ENCODE measurements around the gene ANXA8. TPM values are rescaled to one million over a fixed set of nuclear protein-coding genes. Genes with fewer than 3 reads are reported as not detected.
"Not testable (repeated sequence)": the region's sequence is repeated elsewhere in the genome, so short reads cannot be mapped to it uniquely, and the experiment has no call there.

Gene ANXA8
- total and polyA plus RNA-seq, 2 of the 13 experiments (the other 11 are each of a cell fraction or from before 2014, with no cell fraction given): not detected

DNA sequence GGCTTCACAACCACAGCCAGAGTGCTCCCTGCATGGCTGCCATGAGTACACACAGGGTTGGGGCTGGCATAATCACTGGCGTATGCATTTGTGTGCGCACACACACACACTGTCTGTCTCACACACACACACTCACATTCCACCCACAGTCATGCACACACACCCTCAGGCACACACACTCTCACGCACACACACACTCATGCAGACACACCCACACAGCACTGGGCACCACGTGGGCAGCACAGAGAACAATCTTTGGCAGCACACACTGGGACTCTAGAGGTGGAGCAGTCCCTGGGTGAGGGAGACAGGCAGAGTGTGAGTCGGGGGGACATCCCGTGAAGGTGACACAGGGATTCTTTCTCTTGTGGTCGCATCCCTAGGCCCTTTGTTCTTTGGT, 10.4 kb downstream of the ANXA8 start:
- DNase-seq (ENCODE audit: low spot score); H3K4me1 ChIP-seq (ENCODE audit: insufficient read depth, low read length); POLR2A ChIA-PET; in situ Hi-C loops (cut with HindIII; ENCODE audit: extremely low pct_ligation_motif_present, low pct_unique_long_range_greater_than_20kb); BruUV-seq (replicated peaks); CTCF ChIA-PET (ENCODE audit: low intra/inter-chr PET ratio, low total read pairs); H3K4me2 ChIP-seq (ENCODE audit: low read depth, low read length); H3K9me3 ChIP-seq (ENCODE audit: low read length); H2AFZ ChIP-seq (ENCODE audit: low read length); FAIRE-seq; H3K9ac ChIP-seq (ENCODE audit: insufficient read depth, low read depth, low read length); H3K4me3 ChIP-seq (replicated peaks in 1 of 3; ENCODE audit: insufficient read depth in 1 of 3, low read depth in 2 of 3, low read length in 3 of 3); H3K27me3 ChIP-seq (ENCODE audit: control insufficient read depth in 1 of 2, insufficient read depth in 2 of 2, low read length in 2 of 2); H3K79me2 ChIP-seq (ENCODE audit: insufficient read depth, low read length); ATAC-seq; H3K36me3 ChIP-seq (replicated peaks in 1 of 2; ENCODE audit: control insufficient read depth in 1 of 2, insufficient read depth in 2 of 2, low read length in 2 of 2); H4K20me1 ChIP-seq (ENCODE audit: insufficient read depth, low read length); intact Hi-C loops (cut with micrococcal nuclease; ENCODE audit: unreplicated experiment); H3K27ac ChIP-seq (ENCODE audit: extremely low read length, insufficient read depth, low read length): not testable (repeated sequence)
- no CpG with 5 or more reads among the region's 7 CpGs for WGBS (ENCODE audit: low lambda C conversion rate)

DNA sequence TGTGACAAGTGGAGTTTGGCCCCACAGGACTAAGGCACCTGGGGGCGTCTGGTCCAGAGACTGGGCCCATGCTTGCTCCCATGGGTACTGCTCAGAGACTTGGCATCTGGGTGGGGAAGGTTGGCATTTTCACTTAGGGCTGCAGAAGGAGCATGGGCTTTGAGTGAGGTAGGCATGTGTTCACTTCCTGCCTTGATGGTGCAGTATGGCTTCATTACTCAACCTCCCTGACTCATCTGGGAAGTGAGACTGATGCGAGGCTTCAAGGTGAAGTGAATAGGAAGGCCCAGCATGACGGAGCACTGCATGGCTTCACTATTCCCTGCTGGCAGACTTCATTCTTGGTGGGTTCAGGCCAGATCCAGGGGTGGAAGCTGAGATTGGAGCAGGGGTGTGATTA, 11.3 kb downstream of the ANXA8 start:
- WGBS (ENCODE audit: low lambda C conversion rate): no CpG with 5 or more reads among the region's 3 CpGs
- POLR2A ChIA-PET; H3K79me2 ChIP-seq (ENCODE audit: insufficient read depth, low read length); H3K27ac ChIP-seq (ENCODE audit: extremely low read length, insufficient read depth, low read length); H3K9me3 ChIP-seq (ENCODE audit: low read length); H4K20me1 ChIP-seq (ENCODE audit: insufficient read depth, low read length); CTCF ChIA-PET (ENCODE audit: low intra/inter-chr PET ratio, low total read pairs); DNase-seq (ENCODE audit: low spot score); H2AFZ ChIP-seq (ENCODE audit: low read length); H3K36me3 ChIP-seq (replicated peaks in 1 of 2; ENCODE audit: control insufficient read depth in 1 of 2, insufficient read depth in 2 of 2, low read length in 2 of 2); H3K9ac ChIP-seq (ENCODE audit: insufficient read depth, low read depth, low read length); H3K4me2 ChIP-seq (ENCODE audit: low read depth, low read length); in situ Hi-C loops (cut with HindIII; ENCODE audit: extremely low pct_ligation_motif_present, low pct_unique_long_range_greater_than_20kb); ATAC-seq; intact Hi-C loops (cut with micrococcal nuclease; ENCODE audit: unreplicated experiment); FAIRE-seq; H3K4me1 ChIP-seq (ENCODE audit: insufficient read depth, low read length); H3K4me3 ChIP-seq (replicated peaks in 1 of 3; ENCODE audit: insufficient read depth in 1 of 3, low read depth in 2 of 3, low read length in 3 of 3); H3K27me3 ChIP-seq (ENCODE audit: control insufficient read depth in 1 of 2, insufficient read depth in 2 of 2, low read length in 2 of 2); BruUV-seq (replicated peaks): not testable (repeated sequence)

DNA sequence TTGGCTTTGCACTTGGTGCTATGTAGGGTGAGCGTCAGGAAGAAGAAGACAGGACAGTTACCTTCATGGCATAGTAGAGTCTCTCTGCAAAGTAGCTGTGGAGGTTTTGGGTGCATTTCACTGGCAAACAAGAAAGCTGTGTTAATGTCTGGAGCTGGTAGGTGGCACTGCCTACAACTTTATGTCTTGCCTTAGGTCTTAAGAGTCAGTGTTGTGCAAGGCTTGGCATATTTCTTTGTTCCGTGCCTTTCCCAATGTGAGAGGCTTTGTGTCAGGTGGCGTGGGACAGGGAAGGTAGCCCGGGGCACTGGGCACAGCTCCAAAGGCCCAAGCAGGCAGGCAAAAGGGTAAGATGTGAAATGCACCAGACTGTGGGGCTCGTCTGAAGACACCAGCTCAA, 11.8 kb downstream of the ANXA8 start:
- POLR2A ChIA-PET; CTCF ChIA-PET (ENCODE audit: low intra/inter-chr PET ratio, low total read pairs); H3K4me1 ChIP-seq (ENCODE audit: insufficient read depth, low read length); in situ Hi-C loops (cut with HindIII; ENCODE audit: extremely low pct_ligation_motif_present, low pct_unique_long_range_greater_than_20kb); DNase-seq (ENCODE audit: low spot score); BruUV-seq (replicated peaks); H3K9ac ChIP-seq (ENCODE audit: insufficient read depth, low read depth, low read length); H3K4me2 ChIP-seq (ENCODE audit: low read depth, low read length); FAIRE-seq; H3K27me3 ChIP-seq (ENCODE audit: control insufficient read depth in 1 of 2, insufficient read depth in 2 of 2, low read length in 2 of 2); H3K4me3 ChIP-seq (replicated peaks in 1 of 3; ENCODE audit: insufficient read depth in 1 of 3, low read depth in 2 of 3, low read length in 3 of 3); H3K36me3 ChIP-seq (replicated peaks in 1 of 2; ENCODE audit: control insufficient read depth in 1 of 2, insufficient read depth in 2 of 2, low read length in 2 of 2); H3K9me3 ChIP-seq (ENCODE audit: low read length); H3K27ac ChIP-seq (ENCODE audit: extremely low read length, insufficient read depth, low read length); H2AFZ ChIP-seq (ENCODE audit: low read length); H4K20me1 ChIP-seq (ENCODE audit: insufficient read depth, low read length); intact Hi-C loops (cut with micrococcal nuclease; ENCODE audit: unreplicated experiment); H3K79me2 ChIP-seq (ENCODE audit: insufficient read depth, low read length): not testable (repeated sequence)
- no CpG with 5 or more reads among the region's 5 CpGs for WGBS (ENCODE audit: low lambda C conversion rate)
- ATAC-seq: peak; percentile 16; the same call in 1 of the 3 replicates

DNA sequence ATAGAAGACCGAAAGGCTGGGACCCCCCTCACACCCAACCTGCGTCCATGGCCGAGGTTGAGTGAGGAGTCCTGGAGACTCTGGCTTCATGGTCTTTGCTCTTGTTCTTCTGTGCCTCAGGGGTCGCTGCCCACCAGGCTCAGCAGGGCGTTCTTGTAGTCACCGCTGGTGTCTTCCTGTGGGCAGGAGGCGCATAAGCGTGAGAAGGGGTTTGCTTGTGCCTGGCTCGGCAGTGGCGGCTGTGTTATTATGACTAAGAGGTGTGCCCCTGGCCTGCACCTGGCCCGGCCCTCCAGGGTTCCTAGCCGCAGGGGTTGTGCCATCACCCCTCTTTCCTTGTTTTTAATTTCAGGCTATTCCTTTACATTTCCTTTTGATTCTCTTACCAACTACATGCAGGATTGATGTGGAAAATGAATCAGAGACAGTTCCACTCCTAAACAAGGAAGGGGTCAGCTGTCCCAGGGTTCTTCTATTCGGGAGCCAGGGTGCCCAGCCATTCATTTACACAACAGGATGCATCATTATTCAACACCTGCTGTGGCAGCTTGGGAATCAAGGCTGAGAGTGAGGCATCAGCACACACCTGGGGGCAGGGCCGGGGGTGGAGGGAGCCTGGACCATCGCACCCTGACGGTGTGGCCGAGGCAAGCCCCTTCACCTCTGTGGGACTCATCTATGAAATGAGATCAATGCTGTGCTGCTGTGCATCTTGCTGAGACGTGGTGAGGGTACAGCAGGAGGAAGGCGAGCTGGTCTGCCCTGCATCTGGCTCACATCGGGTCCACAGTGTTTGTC, 15.0 kb downstream of the ANXA8 start:
- H3K27me3 ChIP-seq (ENCODE audit: control insufficient read depth in 1 of 2, insufficient read depth in 2 of 2, low read length in 2 of 2); H3K4me2 ChIP-seq (ENCODE audit: low read depth, low read length); H3K36me3 ChIP-seq (replicated peaks in 1 of 2; ENCODE audit: control insufficient read depth in 1 of 2, insufficient read depth in 2 of 2, low read length in 2 of 2); H3K4me1 ChIP-seq (ENCODE audit: insufficient read depth, low read length); H3K4me3 ChIP-seq (replicated peaks in 1 of 3; ENCODE audit: insufficient read depth in 1 of 3, low read depth in 2 of 3, low read length in 3 of 3); ATAC-seq; H3K27ac ChIP-seq (ENCODE audit: extremely low read length, insufficient read depth, low read length); CTCF ChIA-PET (ENCODE audit: low intra/inter-chr PET ratio, low total read pairs); H2AFZ ChIP-seq (ENCODE audit: low read length); H3K79me2 ChIP-seq (ENCODE audit: insufficient read depth, low read length); H3K9me3 ChIP-seq (ENCODE audit: low read length); H3K9ac ChIP-seq (ENCODE audit: insufficient read depth, low read depth, low read length); POLR2A ChIA-PET; intact Hi-C loops (cut with micrococcal nuclease; ENCODE audit: unreplicated experiment); BruUV-seq (replicated peaks); in situ Hi-C loops (cut with HindIII; ENCODE audit: extremely low pct_ligation_motif_present, low pct_unique_long_range_greater_than_20kb); H4K20me1 ChIP-seq (ENCODE audit: insufficient read depth, low read length); FAIRE-seq; DNase-seq (ENCODE audit: low spot score): not testable (repeated sequence)
- 48% methylated on average over 8 of the region's 20 CpGs for WGBS (ENCODE audit: low lambda C conversion rate)
